Body of pancreas (tissue), 4 donors: ENCODE results near the gene GPR173. TPM values are rescaled to one million over a fixed set of nuclear protein-coding genes. Genes with fewer than 3 reads are reported as not detected.

Experiments used
- ATAC-seq: fragments of 150-250 bp; one replicate; pipeline ENCODE4 v1.9.1; 2016
- DNase-seq, 4 donors: peaks; one replicate each; pipeline ENCODE4 v3.0.0-alpha.2; 2019
- H3K27ac ChIP-seq, 4 donors: fragments of 200-600 bp; sonication (generic); 1 replicate in 3 of 4; 2 replicates in 1 of 4; pipeline versions ENCODE4 v1.5.1 to v1.6.1; 2016 to 2019; ENCODE audit warnings: mild to moderate bottlenecking in 1 of 4, mixed read lengths in 1 of 4, moderate library complexity in 1 of 4
- H3K27me3 ChIP-seq, 2 donors: fragments of 200-600 bp; sonication (generic); one replicate each; pipeline ENCODE4 v1.6.0; 2016; ENCODE audit warnings: mild to moderate bottlenecking in 1 of 2
- H3K36me3 ChIP-seq, 2 donors: fragments of 200-600 bp; sonication (generic); replicated peaks in 1 of 2; 2 replicates each; pipeline ENCODE4 v1.5.1; 2016; ENCODE audit warnings: low read depth in 2 of 2; ENCODE audit not compliant: insufficient read depth in 1 of 2
- H3K4me1 ChIP-seq: fragments of 200-600 bp; sonication (generic); one replicate; pipeline ENCODE4 v1.6.0; 2016
- H3K4me3 ChIP-seq, 2 donors: fragments of 200-600 bp; sonication (generic); 1 replicate in 1 of 2; 2 replicates in 1 of 2; pipeline ENCODE4 v1.5.1; 2016 to 2019
- H3K9me3 ChIP-seq, 3 donors: fragments of 200-600 bp; sonication (generic); 1 replicate in 2 of 3; 2 replicates in 1 of 3; pipeline ENCODE4 v1.5.1; 2016
- POLR2A ChIP-seq, 3 donors: fragments of 450-650 bp; IDR thresholded peaks; one replicate each; pipeline ENCODE4 v1.6.1; 2016; ENCODE audit warnings: antibody characterized with exemption in 3 of 3, mild to moderate bottlenecking in 2 of 3
- WGBS, 2 donors: methylation state at CpG; one replicate each; pipeline ENCODE4 v1.1.5; 2017; 5-methylcytosine and 5-hydroxymethylcytosine counted together
- intact Hi-C: fragments of 100-400 bp; cut with DNase I; formaldehyde crosslinking; loops from one replicate; pipeline ENCODE4 v1.15.1; 2023
- small RNA-seq: library from RNA; depleted of rRNA; stranded (forward); fragments of <200 nt; gene quantifications from one replicate; pipeline ENCODE3, GENCODE V24; 2016
- total RNA-seq, 2 donors: library from RNA; depleted of rRNA; stranded (reverse); fragments of >200 nt; gene quantifications; one replicate each; pipeline ENCODE4 v1.1.0, GENCODE V29; 2016
- TF ChIP-seq, protein P1 (sequence below), 7 experiments: fragments of 450-650 bp in 4 of 7; fragments of 200-600 bp in 3 of 7; sonication (generic) in 3 of 7; IDR thresholded peaks; one replicate each; pipeline ENCODE4 v1.5.1; 2016 to 2019; ENCODE audit warnings: antibody characterized with exemption in 7 of 7

Gene GPR173
- total RNA-seq, 2 donors from 2014 or later, result 0.26 to 0.66 TPM

DNA sequence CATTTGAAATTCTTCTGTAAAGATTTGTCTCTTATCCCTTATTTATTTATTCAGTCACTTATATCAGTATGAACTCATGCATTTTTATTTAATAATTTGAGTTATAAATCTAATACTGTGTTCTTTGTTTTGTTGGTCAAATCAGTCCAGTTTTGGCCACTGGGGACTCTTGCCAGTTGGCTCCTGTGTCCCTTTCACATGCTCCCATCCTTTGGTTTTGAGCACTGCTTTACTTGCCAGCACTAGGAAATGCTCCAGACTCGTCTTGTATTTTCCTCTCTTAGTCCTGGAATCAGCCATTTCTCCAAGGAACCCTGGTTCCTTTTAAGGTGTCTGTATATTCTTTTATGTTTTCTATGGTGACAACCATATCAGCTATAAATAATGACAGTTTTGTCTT, 73.4 kb downstream of the GPR173 start:
- WGBS, 2 donors, result 56 to 64% methylated on average over 1 of the region's 1 CpG
- H3K27ac ChIP-seq, result no peak overlapping the region
- DNase-seq, result no peak
- H3K4me3 ChIP-seq, result no peak overlapping the region
- no peaks in the 10 kb centered on the region for H3K36me3 ChIP-seq
- TF ChIP-seq, protein P1, sequence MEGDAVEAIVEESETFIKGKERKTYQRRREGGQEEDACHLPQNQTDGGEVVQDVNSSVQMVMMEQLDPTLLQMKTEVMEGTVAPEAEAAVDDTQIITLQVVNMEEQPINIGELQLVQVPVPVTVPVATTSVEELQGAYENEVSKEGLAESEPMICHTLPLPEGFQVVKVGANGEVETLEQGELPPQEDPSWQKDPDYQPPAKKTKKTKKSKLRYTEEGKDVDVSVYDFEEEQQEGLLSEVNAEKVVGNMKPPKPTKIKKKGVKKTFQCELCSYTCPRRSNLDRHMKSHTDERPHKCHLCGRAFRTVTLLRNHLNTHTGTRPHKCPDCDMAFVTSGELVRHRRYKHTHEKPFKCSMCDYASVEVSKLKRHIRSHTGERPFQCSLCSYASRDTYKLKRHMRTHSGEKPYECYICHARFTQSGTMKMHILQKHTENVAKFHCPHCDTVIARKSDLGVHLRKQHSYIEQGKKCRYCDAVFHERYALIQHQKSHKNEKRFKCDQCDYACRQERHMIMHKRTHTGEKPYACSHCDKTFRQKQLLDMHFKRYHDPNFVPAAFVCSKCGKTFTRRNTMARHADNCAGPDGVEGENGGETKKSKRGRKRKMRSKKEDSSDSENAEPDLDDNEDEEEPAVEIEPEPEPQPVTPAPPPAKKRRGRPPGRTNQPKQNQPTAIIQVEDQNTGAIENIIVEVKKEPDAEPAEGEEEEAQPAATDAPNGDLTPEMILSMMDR (IDR thresholded peaks at IDR 0.05), result no peak
- no peak for TF ChIP-seq POLR2A (IDR thresholded peaks at IDR 0.05)
- no peaks in the 10 kb centered on the region for H3K27me3 ChIP-seq
- H3K9me3 ChIP-seq, result no peaks in the 10 kb centered on the region
- intact Hi-C loops, result no loop called here
- no peak for ATAC-seq
- no peaks in the 10 kb centered on the region for H3K4me1 ChIP-seq

- Histone ChIP-seq H3K27me3 (no peaks in the 10 kb centered on the region), H3K4me3 (no peak overlapping the region), H3K36me3 (no peaks in the 10 kb centered on the region), H3K9me3 (no peaks in the 10 kb centered on the region), H3K4me1 (no peaks in the 10 kb centered on the region), H3K27ac (no peak overlapping the region)
- intact Hi-C loops, result no loop called here
- TF ChIP-seq, protein P1 (IDR thresholded peaks at IDR 0.05), result no peak
- TF ChIP-seq POLR2A (IDR thresholded peaks at IDR 0.05), result no peak
- ATAC-seq (no peak), DNase-seq (no peak)
Observed at GRCh38 chrX:53125506-53125905, 76.9 kb downstream of the GPR173 start.

DNA sequence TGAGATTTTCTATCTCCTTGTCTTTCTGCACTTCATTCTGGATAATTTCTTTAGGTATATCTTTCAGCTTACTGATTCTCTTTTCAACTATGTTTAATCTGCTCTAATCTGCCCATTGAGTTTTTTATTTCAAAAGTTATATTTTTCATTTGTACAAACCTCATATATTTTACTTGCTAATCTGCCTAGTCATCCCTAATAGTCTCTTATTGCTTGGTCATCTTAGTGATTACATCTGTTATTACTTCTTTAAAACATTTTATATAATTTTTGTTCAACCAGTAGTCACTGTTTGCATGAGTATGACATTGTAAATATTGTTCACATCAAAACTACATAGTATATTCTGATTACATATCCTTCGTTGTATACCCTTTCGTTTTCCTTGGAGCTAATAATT, 77.8 kb downstream of the GPR173 start:
- H3K27ac ChIP-seq, result no peak overlapping the region
- H3K4me1 ChIP-seq, result no peaks in the 10 kb centered on the region
- 97 to 100% methylated on average over 2 of the region's 2 CpGs for WGBS, 2 donors
- no peak for ATAC-seq
- no peak for DNase-seq
- intact Hi-C loops, result no loop called here
- no peaks in the 10 kb centered on the region for H3K36me3 ChIP-seq
- no peak overlapping the region for H3K4me3 ChIP-seq
- no peaks in the 10 kb centered on the region for H3K27me3 ChIP-seq
- H3K9me3 ChIP-seq, result no peaks in the 10 kb centered on the region
- TF ChIP-seq, protein P1 (IDR thresholded peaks at IDR 0.05), result no peak
- no peak for TF ChIP-seq POLR2A (IDR thresholded peaks at IDR 0.05)

DNA sequence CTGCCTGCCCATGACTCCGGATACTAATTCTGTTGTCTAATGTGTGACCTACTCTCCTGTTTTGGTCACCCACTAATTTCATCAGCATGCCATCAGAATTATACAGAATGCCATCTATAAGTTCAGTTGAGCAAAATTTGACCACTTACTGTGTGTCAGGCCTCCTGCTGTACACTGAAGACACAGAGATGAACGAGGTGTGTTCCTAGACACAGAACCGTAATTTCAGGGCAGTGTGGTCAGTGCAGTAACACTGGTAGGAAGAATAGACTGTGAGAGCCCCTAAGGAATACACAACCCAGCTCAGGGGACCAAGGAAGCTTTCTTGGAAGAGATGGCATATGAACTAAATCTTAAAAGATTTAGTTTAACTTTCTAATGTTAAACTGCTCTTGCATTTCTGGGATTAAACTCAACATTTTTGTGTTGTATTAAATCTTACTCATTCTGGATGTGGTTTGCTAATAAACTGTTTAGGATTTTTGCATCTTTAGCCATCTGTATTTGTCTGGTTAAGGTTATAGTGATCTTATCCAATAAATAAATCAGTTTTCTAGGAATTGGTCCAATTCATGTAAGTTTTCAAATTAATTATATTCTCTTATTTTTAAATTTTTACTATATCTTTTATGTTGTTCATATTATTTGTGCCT, 79.6 kb downstream of the GPR173 start:
- Histone ChIP-seq H3K9me3 (no peaks in the 10 kb centered on the region), H3K4me1 (no peaks in the 10 kb centered on the region), H3K27me3 (no peaks in the 10 kb centered on the region), H3K4me3 (no peak overlapping the region), H3K27ac (no peak overlapping the region), H3K36me3 (no peaks in the 10 kb centered on the region)
- intact Hi-C loops, result no loop called here
- TF ChIP-seq, protein P1 (IDR thresholded peaks at IDR 0.05), result no peak
- no peak for TF ChIP-seq POLR2A (IDR thresholded peaks at IDR 0.05)
- 85 to 95% methylated on average over 3 of the region's 3 CpGs for WGBS, 2 donors
- no peak for DNase-seq
- no peak for ATAC-seq

Small RNA genes within 50 kb of the gene (small RNA-seq; reads per million reads assigned to genes)
- gene AL591212.2, result not detected

Other genes starting within 250 kb of the GPR173 start
- not detected for gene XAGE5, start 237.5 kb upstream of the GPR173 start, total RNA-seq
- not detected for gene XAGE3, start 180.7 kb upstream of the GPR173 start, total RNA-seq
- gene FAM156B, start 151.5 kb upstream of the GPR173 start, total RNA-seq, result 10 to 100 TPM in 1 of 2 donors, 1 to 10 TPM in 1; 8.0 to 44.8 TPM
- gene FAM156A, start 90.3 kb upstream of the GPR173 start, total RNA-seq, result 10 to 100 TPM; 20.1 to 24.6 TPM
- 10 to 100 TPM; 28.3 to 40.5 TPM for gene TSPYL2, start 33.6 kb downstream of the GPR173 start, total RNA-seq
- gene KANTR, start 45.4 kb downstream of the GPR173 start, total RNA-seq, result 10 to 100 TPM; 12.2 to 13.0 TPM
- 100 to 1,000 TPM in 1 of 2 donors, 10 to 100 TPM in 1; 65.1 to 171 TPM for gene KDM5C, start 176.4 kb downstream of the GPR173 start, total RNA-seq
- 10 to 100 TPM; 12.7 to 30.3 TPM for gene IQSEC2, start 232.8 kb downstream of the GPR173 start, total RNA-seq